CD4-positive, CD25-positive, alpha-beta regulatory T cell (primary cell): ENCODE measurements around the gene SORCS3. TPM values are rescaled to one million over a fixed set of nuclear protein-coding genes. Genes with fewer than 3 reads are reported as not detected.

Source experiments
- ATAC-seq, 2 donors: fragments of 150-1000 bp; cut with Tn5 transposase; one replicate each; pipeline ENCODE4 v1.10.0; 2021; ENCODE audit warnings: low read depth in 2 of 2, moderate number of reproducible peaks in 2 of 2, moderate library complexity in 1 of 2
- DNase-seq, 3 donors: peaks; one replicate each; pipeline versions ENCODE4 v3.0.0 to v3.0.0-alpha.2; 2012 to 2022; ENCODE audit warnings: mixed read lengths in 1 of 3
- H3K27ac ChIP-seq: one replicate; pipeline ENCODE4 v1.7.0; 2013; ENCODE audit warnings: mild to moderate bottlenecking, low read length; ENCODE audit not compliant: insufficient read depth, poor library complexity, severe bottlenecking
- H3K27me3 ChIP-seq: one replicate; pipeline ENCODE4 v1.7.0; 2013; ENCODE audit warnings: low read length; ENCODE audit not compliant: control insufficient read depth, insufficient read depth
- H3K36me3 ChIP-seq: one replicate; pipeline ENCODE4 v1.7.0; 2013; ENCODE audit warnings: mild to moderate bottlenecking, low read length, moderate library complexity; ENCODE audit not compliant: control insufficient read depth, insufficient read depth
- H3K4me1 ChIP-seq: 2 replicates; pipeline ENCODE4 v1.7.0; 2013; ENCODE audit warnings: mild to moderate bottlenecking, low read length; ENCODE audit not compliant: insufficient read depth, control insufficient read depth, poor library complexity, severe bottlenecking
- H3K4me3 ChIP-seq: one replicate; pipeline ENCODE4 v1.7.0; 2013; ENCODE audit warnings: low read depth, mild to moderate bottlenecking, low read length, moderate library complexity
- H3K9me3 ChIP-seq, 2 experiments: 1 replicate in 1 of 2; 2 replicates in 1 of 2; pipeline ENCODE4 v1.7.0; 2013; ENCODE audit warnings: low read length in 2 of 2, mild to moderate bottlenecking in 1 of 2, moderate library complexity in 1 of 2; ENCODE audit not compliant: control insufficient read depth in 2 of 2
- H3K27ac Mint-ChIP-seq, 3 donors: one replicate each; pipeline ENCODE4 v1.8.0; 2020 to 2022; ENCODE audit warnings: mild to moderate bottlenecking in 3 of 3, mixed read lengths in 3 of 3, moderate library complexity in 2 of 3
- H3K27me3 Mint-ChIP-seq: one replicate; pipeline ENCODE4 v1.8.0; 2022; ENCODE audit warnings: mild to moderate bottlenecking, mixed read lengths
- H3K36me3 Mint-ChIP-seq: one replicate; pipeline ENCODE4 v1.8.0; 2020; ENCODE audit warnings: mixed read lengths
- H3K4me1 Mint-ChIP-seq, 4 donors: one replicate each; pipeline ENCODE4 v1.8.0; 2020 to 2022; ENCODE audit warnings: mixed read lengths in 4 of 4, mild to moderate bottlenecking in 1 of 4
- H3K4me3 Mint-ChIP-seq, 4 donors: one replicate each; pipeline ENCODE4 v1.8.0; 2020 to 2022; ENCODE audit warnings: mild to moderate bottlenecking in 4 of 4, mixed read lengths in 4 of 4, moderate library complexity in 3 of 4
- H3K9me3 Mint-ChIP-seq, 7 donors: one replicate each; pipeline ENCODE4 v1.8.0; 2020 to 2022; ENCODE audit warnings: mixed read lengths in 7 of 7, mild to moderate bottlenecking in 3 of 7, moderate library complexity in 2 of 7
- polyA plus RNA-seq, 4 donors: library from polyadenylated mRNA; unstranded; fragments of 300-500 nt; fragmentation: Illumina TruSeq; gene quantifications; one replicate each; pipeline ENCODE4 v1.2.3, GENCODE V29; 2021
- total RNA-seq: library from RNA; stranded (reverse); gene quantifications from one replicate; pipeline ENCODE4 v1.2.3, GENCODE V29; 2022

Gene SORCS3
- total and polyA plus RNA-seq, 5 donors from 2014 or later, result 0.35 TPM; not detected in 4

GRCh38 chr10:105096316-105096715 is 455.2 kb downstream of the SORCS3 start:
- DNase-seq (no peak), ATAC-seq (no peak)
- Mint-ChIP-seq H3K27me3 (no peaks in the 10 kb centered on the region), H3K4me1 (no peaks in the 10 kb centered on the region), H3K27ac (no peak overlapping the region), H3K4me3 (no peak overlapping the region), H3K9me3 (peaks cover 0 to 2% (median 0%) of the 10 kb centered on the region in 7 donors), H3K36me3 (no peaks in the 10 kb centered on the region)
- Histone ChIP-seq H3K36me3 (no peaks in the 10 kb centered on the region), H3K4me3 (no peak overlapping the region), H3K4me1 (no peaks in the 10 kb centered on the region), H3K27ac (no peak overlapping the region), H3K27me3 (no peaks in the 10 kb centered on the region), H3K9me3 (no peaks in the 10 kb centered on the region)

GRCh38 chr10:105102977-105103376 is 461.9 kb downstream of the SORCS3 start:
- ATAC-seq, result no peak
- Histone ChIP-seq H3K4me1 (no peaks in the 10 kb centered on the region), H3K27ac (no peak overlapping the region), H3K36me3 (no peaks in the 10 kb centered on the region), H3K9me3 (no peaks in the 10 kb centered on the region), H3K27me3 (no peaks in the 10 kb centered on the region), H3K4me3 (no peak overlapping the region)
- H3K4me1 Mint-ChIP-seq, result no peaks in the 10 kb centered on the region
- no peaks in the 10 kb centered on the region for H3K36me3 Mint-ChIP-seq
- H3K9me3 Mint-ChIP-seq, result peaks cover 0 to 5% (median 0%) of the 10 kb centered on the region in 7 donors
- no peaks in the 10 kb centered on the region for H3K27me3 Mint-ChIP-seq
- DNase-seq, result no peak
- no peak overlapping the region for H3K27ac Mint-ChIP-seq
- no peak overlapping the region for H3K4me3 Mint-ChIP-seq

GRCh38 chr10:105104297-105104696 is 463.2 kb downstream of the SORCS3 start:
- Histone ChIP-seq H3K27ac (no peak overlapping the region), H3K4me1 (no peaks in the 10 kb centered on the region), H3K4me3 (no peak overlapping the region), H3K36me3 (no peaks in the 10 kb centered on the region), H3K9me3 (no peaks in the 10 kb centered on the region), H3K27me3 (no peaks in the 10 kb centered on the region)
- Mint-ChIP-seq H3K4me3 (no peak overlapping the region), H3K9me3 (peaks cover 0 to 5% (median 0%) of the 10 kb centered on the region in 7 donors), H3K4me1 (no peaks in the 10 kb centered on the region), H3K27ac (no peak overlapping the region), H3K36me3 (no peaks in the 10 kb centered on the region), H3K27me3 (no peaks in the 10 kb centered on the region)
- no peak for ATAC-seq
- DNase-seq, result no peak

- no peaks in the 10 kb centered on the region for H3K4me1 Mint-ChIP-seq
- Histone ChIP-seq H3K36me3 (no peaks in the 10 kb centered on the region), H3K27me3 (no peaks in the 10 kb centered on the region), H3K4me1 (no peaks in the 10 kb centered on the region), H3K27ac (no peak overlapping the region), H3K4me3 (no peak overlapping the region), H3K9me3 (no peaks in the 10 kb centered on the region)
- no peak overlapping the region for H3K27ac Mint-ChIP-seq
- peaks cover 4% of the 10 kb centered on the region for H3K27me3 Mint-ChIP-seq
- ATAC-seq (no peak), DNase-seq (no peak)
- peaks cover 0 to 7% (median 0%) of the 10 kb centered on the region in 7 donors for H3K9me3 Mint-ChIP-seq
- H3K36me3 Mint-ChIP-seq, result no peaks in the 10 kb centered on the region
- H3K4me3 Mint-ChIP-seq, result no peak overlapping the region
Observed at GRCh38 chr10:105109164-105109563, 468.1 kb downstream of the SORCS3 start.

- peaks cover 0 to 12% (median 2%) of the 10 kb centered on the region in 7 donors for H3K9me3 Mint-ChIP-seq
- H3K4me1 Mint-ChIP-seq, result no peaks in the 10 kb centered on the region
- no peaks in the 10 kb centered on the region for H3K36me3 Mint-ChIP-seq
- no peak overlapping the region for H3K4me3 ChIP-seq
- H3K4me1 ChIP-seq, result no peaks in the 10 kb centered on the region
- DNase-seq, result no peak
- H3K27me3 Mint-ChIP-seq, result peaks cover 4% of the 10 kb centered on the region
- no peak overlapping the region for H3K27ac ChIP-seq
- no peaks in the 10 kb centered on the region for H3K9me3 ChIP-seq
- H3K36me3 ChIP-seq, result no peaks in the 10 kb centered on the region
- H3K27me3 ChIP-seq, result no peaks in the 10 kb centered on the region
- H3K4me3 Mint-ChIP-seq, result no peak overlapping the region
- no peak overlapping the region for H3K27ac Mint-ChIP-seq
- ATAC-seq, result no peak
Observed at GRCh38 chr10:105112862-105113261, 471.8 kb downstream of the SORCS3 start.

GRCh38 chr10:105113666-105114065 is 472.6 kb downstream of the SORCS3 start:
- Mint-ChIP-seq H3K27me3 (peaks cover 4% of the 10 kb centered on the region), H3K9me3 (peaks cover 0 to 12% (median 4%) of the 10 kb centered on the region in 7 donors), H3K36me3 (no peaks in the 10 kb centered on the region), H3K4me3 (no peak overlapping the region), H3K4me1 (no peaks in the 10 kb centered on the region), H3K27ac (no peak overlapping the region)
- DNase-seq (no peak), ATAC-seq (no peak)
- H3K27me3 ChIP-seq, result no peaks in the 10 kb centered on the region
- H3K36me3 ChIP-seq, result no peaks in the 10 kb centered on the region
- no peak overlapping the region for H3K4me3 ChIP-seq
- no peaks in the 10 kb centered on the region for H3K9me3 ChIP-seq
- H3K4me1 ChIP-seq, result no peaks in the 10 kb centered on the region
- H3K27ac ChIP-seq, result no peak overlapping the region

GRCh38 chr10:105121743-105122142 is 480.7 kb downstream of the SORCS3 start:
- H3K4me1 Mint-ChIP-seq, result no peaks in the 10 kb centered on the region
- no peak overlapping the region for H3K27ac Mint-ChIP-seq
- H3K4me3 ChIP-seq, result no peak overlapping the region
- ATAC-seq, result no peak
- no peaks in the 10 kb centered on the region for H3K27me3 Mint-ChIP-seq
- no peaks in the 10 kb centered on the region for H3K27me3 ChIP-seq
- no peaks in the 10 kb centered on the region for H3K4me1 ChIP-seq
- H3K9me3 Mint-ChIP-seq, result peaks cover 0 to 10% (median 2%) of the 10 kb centered on the region in 7 donors
- H3K9me3 ChIP-seq, result no peaks in the 10 kb centered on the region
- no peak overlapping the region for H3K4me3 Mint-ChIP-seq
- no peak for DNase-seq
- H3K27ac ChIP-seq, result no peak overlapping the region
- H3K36me3 Mint-ChIP-seq, result no peaks in the 10 kb centered on the region
- H3K36me3 ChIP-seq, result no peaks in the 10 kb centered on the region

GRCh38 chr10:105128111-105128510 is 487.0 kb downstream of the SORCS3 start:
- ATAC-seq (no peak), DNase-seq (no peak)
- no peak overlapping the region for H3K4me3 Mint-ChIP-seq

More at GRCh38 chr10:105128111-105128510, 487.0 kb downstream of the SORCS3 start:
- Mint-ChIP-seq H3K36me3 (no peaks in the 10 kb centered on the region), H3K27ac (no peak overlapping the region), H3K9me3 (peaks cover 0 to 7% (median 0%) of the 10 kb centered on the region in 7 donors), H3K4me1 (no peaks in the 10 kb centered on the region), H3K27me3 (no peaks in the 10 kb centered on the region)
- Histone ChIP-seq H3K36me3 (no peaks in the 10 kb centered on the region), H3K27me3 (no peaks in the 10 kb centered on the region), H3K9me3 (no peaks in the 10 kb centered on the region), H3K27ac (no peak overlapping the region), H3K4me1 (no peaks in the 10 kb centered on the region), H3K4me3 (no peak overlapping the region)
